ENCODE results near the gene DPPA3. TPM values are rescaled to one million over a fixed set of nuclear protein-coding genes. Genes with fewer than 3 reads are reported as not detected.
"Not testable (repeated sequence)": the region's sequence is repeated elsewhere in the genome, so short reads cannot be mapped to it uniquely, and the experiment has no call there.

The DPPA3 gene
- not detected for polyA plus RNA-seq (ENCODE audit: low read depth in 6 of 6)

DNA sequence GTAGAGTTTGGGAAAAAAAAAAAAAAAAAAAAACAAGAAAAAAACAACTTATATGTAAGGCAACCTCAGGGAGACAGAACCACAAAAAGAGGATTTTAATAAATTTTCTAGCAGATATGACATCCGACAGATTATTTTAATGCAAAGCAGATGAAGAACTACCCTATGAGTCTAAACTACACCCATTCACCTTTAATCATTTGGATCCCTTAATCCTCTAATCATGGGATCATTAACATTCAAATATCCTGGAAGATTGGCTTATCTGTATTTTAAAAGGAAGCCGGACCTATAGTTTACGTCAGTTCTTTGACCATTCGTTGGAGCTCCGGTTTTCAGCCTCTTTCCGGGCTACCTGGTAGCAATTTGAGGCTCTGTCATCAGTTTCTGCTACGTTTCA, at the start of gene DPPA3:
Gene DPPA3 (plus strand): TSS at position 301 of the 400 bp plus-strand sequence. CDS start 138 bp downstream, outside the sequence.
- DNase-seq (no peak), ATAC-seq (ENCODE audit: low read depth in 2 of 2) (no peak)
- no peaks in the 10 kb centered on the region for H3K9me3 Mint-ChIP-seq
- peak within 1 kb of the TSS in 1 of 6 donors; percentile 69 for H3K27ac Mint-ChIP-seq
- H3K4me3 Mint-ChIP-seq = no peak within 1 kb of the TSS
- no peaks in the 10 kb centered on the region for H3K27me3 Mint-ChIP-seq
- no peaks in the 10 kb centered on the region for H3K36me3 Mint-ChIP-seq
- no peaks in the 10 kb centered on the region for H3K4me1 Mint-ChIP-seq

DNA sequence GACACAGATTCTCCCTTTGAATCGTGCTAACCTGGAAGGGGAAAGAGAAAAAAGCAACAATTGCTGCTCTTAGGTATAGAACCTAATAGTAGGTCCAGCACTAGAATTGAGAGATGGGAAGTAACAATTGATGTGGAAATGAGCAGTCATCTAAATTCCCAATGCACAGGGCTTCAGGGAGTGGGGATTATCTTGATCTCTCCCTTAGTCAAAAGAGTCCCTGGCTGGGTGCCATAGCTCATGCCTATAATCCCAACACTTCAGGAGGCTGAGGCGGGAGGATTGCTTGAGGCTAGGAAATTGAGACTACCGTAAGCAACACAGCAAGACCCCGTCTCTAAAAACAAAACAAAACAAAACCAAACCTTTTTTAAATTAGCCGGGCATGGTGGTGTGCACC, 49.5 kb upstream of the DPPA3 start:
- no peak for ATAC-seq (ENCODE audit: low read depth in 2 of 2)
- no peaks in the 10 kb centered on the region for H3K27me3 Mint-ChIP-seq
- no peak overlapping the region for H3K4me3 Mint-ChIP-seq
- H3K9me3 Mint-ChIP-seq = no peaks in the 10 kb centered on the region
- no peak for DNase-seq
- no peaks in the 10 kb centered on the region for H3K36me3 Mint-ChIP-seq
- no peak overlapping the region for H3K27ac Mint-ChIP-seq
- H3K4me1 Mint-ChIP-seq = peaks cover 8 to 14% (median 9%) of the 10 kb centered on the region in 3 donors

DNA sequence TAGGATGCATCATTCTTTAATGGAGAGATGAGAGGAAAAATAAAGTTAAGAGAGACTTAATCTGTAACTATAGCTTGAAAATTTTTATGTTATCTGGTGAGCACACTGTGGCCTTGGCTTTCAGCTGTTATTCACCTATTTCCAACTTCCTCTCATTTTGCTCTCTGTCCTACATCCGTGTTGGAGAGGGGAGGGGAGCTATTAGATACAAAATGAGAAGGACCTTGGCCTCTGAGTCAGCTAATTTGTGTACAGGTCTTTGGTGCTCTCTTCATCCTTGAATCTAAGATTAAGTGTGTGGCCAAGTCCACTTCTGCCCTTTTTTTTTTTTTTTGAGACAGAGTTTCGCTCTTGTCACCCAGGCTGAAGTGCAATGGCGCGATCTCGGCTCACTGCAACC, 44.6 kb upstream of the DPPA3 start:
- no peak for ATAC-seq (ENCODE audit: low read depth in 2 of 2)
- peaks cover 0 to 2% (median 0%) of the 10 kb centered on the region in 7 donors for H3K9me3 Mint-ChIP-seq

DNA sequence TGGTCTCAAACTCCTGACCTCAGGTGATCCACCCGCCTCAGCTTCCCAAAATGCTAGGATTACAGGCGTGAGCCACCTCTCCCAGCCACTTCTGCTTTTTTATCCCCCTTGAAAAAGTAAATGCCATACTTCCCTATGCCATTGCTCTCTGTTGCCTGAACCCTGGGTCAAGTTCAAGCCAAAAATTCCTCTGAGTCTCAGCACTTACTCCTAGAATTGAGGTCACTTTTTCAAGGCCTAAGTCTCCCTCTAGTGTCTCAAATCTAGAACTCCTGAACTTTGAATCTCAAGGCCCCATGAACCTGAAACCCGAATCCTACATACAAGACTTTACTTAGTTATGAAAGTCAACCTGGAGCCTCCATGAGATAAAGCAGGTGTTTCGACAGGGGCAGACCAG, 44.1 kb upstream of the DPPA3 start:
- no peaks in the 10 kb centered on the region for H3K27me3 Mint-ChIP-seq
- H3K4me3 Mint-ChIP-seq = no peak overlapping the region
- peak overlapping the region in 1 of 6 donors; percentile 19 for H3K27ac Mint-ChIP-seq
- ATAC-seq (ENCODE audit: low read depth in 2 of 2) = no peak
- H3K36me3 Mint-ChIP-seq = no peaks in the 10 kb centered on the region
- peaks cover 0 to 2% (median 0%) of the 10 kb centered on the region in 7 donors for H3K9me3 Mint-ChIP-seq
- DNase-seq = no peak
- H3K4me1 Mint-ChIP-seq = no peaks in the 10 kb centered on the region

More for the DNA sequence above, 44.6 kb upstream of the DPPA3 start:
- Mint-ChIP-seq H3K4me3 (no peak overlapping the region), H3K4me1 (no peaks in the 10 kb centered on the region), H3K36me3 (no peaks in the 10 kb centered on the region), H3K27me3 (no peaks in the 10 kb centered on the region), H3K27ac (peak overlapping the region in 1 of 6 donors; percentile 8)
- no peak for DNase-seq

DNA sequence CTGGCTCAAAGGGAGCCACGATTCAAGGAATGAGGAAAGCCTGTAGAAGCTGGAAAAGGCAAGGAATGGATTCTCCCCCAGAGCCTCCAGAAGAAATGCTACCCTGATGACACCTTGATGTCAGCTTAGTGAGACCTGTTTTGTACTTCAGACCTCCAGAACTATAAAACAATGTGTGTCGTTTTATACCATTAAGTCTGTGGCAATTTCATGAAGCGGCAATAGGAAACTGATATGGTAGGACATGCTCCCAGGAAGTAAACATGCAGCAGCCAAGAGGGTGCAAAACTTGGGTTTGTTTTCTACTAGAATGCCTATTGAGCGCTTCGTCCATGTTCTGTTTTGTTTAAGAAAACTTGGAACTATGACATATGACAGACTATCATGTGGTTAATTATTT, 43.1 kb upstream of the DPPA3 start:
- Mint-ChIP-seq H3K4me3 (no peak overlapping the region), H3K27ac (peak overlapping the region in 1 of 6 donors; percentile 44), H3K4me1 (no peaks in the 10 kb centered on the region), H3K36me3 (no peaks in the 10 kb centered on the region), H3K9me3 (peaks cover 0 to 2% (median 0%) of the 10 kb centered on the region in 7 donors), H3K27me3 (no peaks in the 10 kb centered on the region)
- ATAC-seq (ENCODE audit: low read depth in 2 of 2) = no peak
- no peak for DNase-seq

DNA sequence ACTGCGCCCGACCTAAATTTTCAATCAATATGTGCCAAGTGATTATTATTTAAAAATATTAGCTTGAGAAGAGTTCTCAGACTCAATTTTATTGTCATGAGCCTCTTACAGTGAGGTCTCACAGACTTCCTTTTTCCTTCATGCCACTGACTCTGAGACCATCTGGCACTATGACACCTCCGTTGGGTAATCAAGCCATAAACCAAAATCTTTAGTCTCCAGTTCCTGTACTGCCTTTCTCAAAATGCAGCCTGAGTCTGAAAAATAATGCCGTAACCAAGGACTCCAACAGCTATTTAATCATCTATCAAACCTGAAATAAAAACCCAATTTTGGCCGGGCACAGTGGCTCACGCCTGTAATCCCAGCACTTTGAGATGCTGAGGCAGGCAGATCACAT, 35.8 kb upstream of the DPPA3 start:
- not testable (repeated sequence) for H3K36me3 Mint-ChIP-seq, H3K27me3 Mint-ChIP-seq, H3K9me3 Mint-ChIP-seq
- DNase-seq (peak; percentile 55), ATAC-seq (ENCODE audit: low read depth in 2 of 2) (peak; percentile 95 to 96)
- Mint-ChIP-seq H3K4me3 (peak overlapping the region; percentile 37 to 85 (median 68)), H3K27ac (peak overlapping the region; percentile 83 to 99 (median 94)), H3K4me1 (peaks cover 19 to 38% (median 25%) of the 10 kb centered on the region in 3 donors)

DNA sequence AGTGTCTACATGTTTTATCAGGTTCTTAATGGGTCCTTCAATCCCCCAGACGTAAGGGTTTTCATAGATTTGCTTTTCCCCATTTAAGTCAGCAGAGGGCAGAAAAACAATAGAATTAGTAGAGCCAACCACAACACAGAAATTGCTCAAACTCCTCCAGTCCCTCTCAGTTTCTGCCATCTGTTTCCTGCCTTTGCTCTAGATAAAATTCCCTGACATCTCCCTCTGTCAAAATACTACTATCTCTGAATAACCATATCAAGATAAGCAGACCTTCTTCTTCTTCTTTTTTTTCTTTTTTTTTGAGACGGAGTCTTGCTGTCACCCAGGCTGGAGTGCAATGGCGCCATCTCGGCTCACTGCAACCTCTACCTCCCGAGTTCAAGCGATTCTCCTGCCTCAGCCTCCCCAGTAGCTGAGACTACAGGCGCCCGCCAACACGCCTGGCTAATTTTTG, 33.8 kb upstream of the DPPA3 start:
- ATAC-seq (ENCODE audit: low read depth in 2 of 2) = peak; percentile 54 to 55
- H3K27me3 Mint-ChIP-seq, H3K36me3 Mint-ChIP-seq, H3K9me3 Mint-ChIP-seq: not testable (repeated sequence)
- peak; percentile 32 for DNase-seq
- Mint-ChIP-seq H3K4me1 (peaks cover 19 to 38% (median 25%) of the 10 kb centered on the region in 3 donors), H3K27ac (peak overlapping the region in 5 of 6 donors; percentile 1 to 82 (median 47)), H3K4me3 (peak overlapping the region; percentile 0 to 82 (median 44))

DNA sequence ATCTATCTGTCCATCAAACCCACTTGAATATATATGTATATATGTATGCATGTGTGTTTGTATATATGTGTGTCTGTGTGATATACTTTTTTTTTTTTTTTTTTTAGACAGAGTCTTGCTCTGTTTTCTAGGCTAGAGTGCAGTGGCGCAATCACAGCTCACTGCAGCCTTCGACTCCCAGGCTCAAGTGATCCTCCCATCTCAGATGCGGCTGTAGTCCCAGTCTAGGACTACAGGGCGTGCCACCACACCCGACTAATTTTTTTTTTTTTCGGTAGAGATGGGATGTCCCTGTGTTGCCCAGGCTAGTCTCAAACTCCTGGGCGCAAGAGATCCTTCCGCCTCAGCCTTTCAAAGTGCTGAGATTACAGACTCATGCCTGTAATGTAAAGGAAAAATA, 32.5 kb upstream of the DPPA3 start:
- Mint-ChIP-seq H3K9me3 (no peaks in the 10 kb centered on the region), H3K4me3 (no peak overlapping the region), H3K36me3 (no peaks in the 10 kb centered on the region), H3K4me1 (peaks cover 19 to 38% (median 25%) of the 10 kb centered on the region in 3 donors), H3K27me3 (no peaks in the 10 kb centered on the region), H3K27ac (no peak overlapping the region)
- DNase-seq (no peak), ATAC-seq (ENCODE audit: low read depth in 2 of 2) (no peak)

DNA sequence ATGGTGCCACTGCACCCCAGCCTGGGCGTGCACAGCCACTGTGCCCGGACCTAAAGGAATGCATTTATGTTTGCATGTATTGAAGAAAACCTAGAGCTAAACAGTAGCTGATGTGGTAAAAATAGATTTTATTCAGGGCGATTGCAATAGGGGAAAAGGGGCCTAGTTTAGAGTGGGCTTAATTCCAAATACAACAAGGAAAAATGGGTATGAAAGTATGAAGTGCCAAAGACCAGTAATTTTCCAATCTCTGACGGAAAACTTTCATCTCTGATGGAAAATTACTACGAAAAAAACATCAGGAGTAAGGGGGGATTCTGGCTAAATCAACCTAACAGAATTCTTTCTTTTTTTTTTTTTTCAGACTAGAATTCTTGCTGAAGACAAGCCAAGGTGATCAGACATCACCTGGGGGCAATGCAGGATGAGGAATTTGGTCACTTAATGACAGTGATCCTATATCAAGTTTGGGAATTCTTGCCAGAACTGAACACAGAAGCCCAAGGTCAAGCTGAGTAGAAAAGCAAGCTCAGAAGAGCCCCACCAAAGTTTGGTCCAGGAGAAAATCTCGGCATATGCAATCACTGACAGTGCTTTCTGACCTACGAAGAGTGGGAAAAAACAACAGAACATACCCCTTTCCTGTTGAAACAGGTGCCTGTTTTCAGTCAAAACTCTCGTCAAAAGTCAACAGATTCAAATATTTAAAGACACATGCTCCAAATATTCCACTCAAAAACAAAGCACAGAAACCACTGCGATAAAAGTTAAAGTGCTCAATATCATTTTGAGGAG, 31.8 kb upstream of the DPPA3 start:
- Mint-ChIP-seq H3K27ac (peak overlapping the region in 1 of 6 donors; percentile 34), H3K9me3 (no peaks in the 10 kb centered on the region), H3K4me1 (peaks cover 19 to 34% (median 25%) of the 10 kb centered on the region in 3 donors), H3K36me3 (no peaks in the 10 kb centered on the region), H3K4me3 (no peak overlapping the region), H3K27me3 (no peaks in the 10 kb centered on the region)
- DNase-seq = no peak
- no peak for ATAC-seq (ENCODE audit: low read depth in 2 of 2)

DNA sequence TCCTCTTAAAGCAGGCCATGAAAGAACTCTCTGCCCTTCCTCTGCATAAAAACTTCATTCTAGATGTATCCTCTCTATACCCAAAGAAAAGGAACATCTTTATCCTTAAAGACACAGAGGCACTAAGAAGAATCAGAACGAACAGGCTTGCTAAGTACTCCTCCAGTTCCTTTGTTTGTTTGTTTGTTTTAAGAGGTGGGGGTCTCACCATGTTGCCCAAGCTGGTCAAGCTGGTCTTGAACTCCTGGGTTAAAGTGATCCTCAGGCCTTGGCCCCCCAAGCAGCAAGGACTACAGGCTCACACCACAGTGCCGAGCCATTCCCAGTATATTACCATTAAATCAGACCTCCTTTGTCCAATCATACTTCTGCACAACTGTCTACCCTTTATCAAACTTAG, 29.7 kb upstream of the DPPA3 start:
- ATAC-seq (ENCODE audit: low read depth in 2 of 2) = no peak
- Mint-ChIP-seq H3K4me3 (no peak overlapping the region), H3K27me3 (no peaks in the 10 kb centered on the region), H3K4me1 (peaks cover 9 to 13% (median 10%) of the 10 kb centered on the region in 3 donors), H3K27ac (peak overlapping the region in 1 of 6 donors; percentile 57), H3K36me3 (no peaks in the 10 kb centered on the region), H3K9me3 (no peaks in the 10 kb centered on the region)
- no peak for DNase-seq

DNA sequence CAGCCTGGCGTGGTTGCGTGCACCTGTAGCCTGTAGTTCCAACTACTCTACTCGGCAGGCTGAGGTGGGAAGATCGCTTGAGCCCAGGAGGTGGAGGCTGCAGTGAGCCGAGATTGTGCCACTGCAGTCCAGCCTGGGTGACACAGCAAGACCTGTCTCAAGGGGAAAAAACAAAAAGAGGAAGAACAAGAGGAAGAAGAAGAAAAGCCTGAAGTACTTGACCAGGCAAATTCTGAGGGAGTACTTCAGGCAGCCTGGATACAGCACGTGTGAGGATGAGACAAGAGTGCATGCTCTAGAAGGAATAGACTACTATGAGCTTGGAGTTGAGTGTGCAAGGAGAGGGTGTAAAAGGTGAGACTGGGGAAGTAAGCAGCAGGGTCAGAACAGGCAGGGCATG, 17.4 kb upstream of the DPPA3 start:
- DNase-seq (no peak), ATAC-seq (ENCODE audit: low read depth in 2 of 2) (no peak)
- Mint-ChIP-seq H3K9me3 (no peaks in the 10 kb centered on the region), H3K27me3 (peaks cover 18 to 40% (median 29%) of the 10 kb centered on the region in 3 donors), H3K27ac (peak overlapping the region in 2 of 6 donors; percentile 27 to 68), H3K4me1 (peaks cover 13 to 22% (median 20%) of the 10 kb centered on the region in 3 donors), H3K36me3 (no peaks in the 10 kb centered on the region), H3K4me3 (peak overlapping the region in 1 of 8 donors; percentile 68)

DNA sequence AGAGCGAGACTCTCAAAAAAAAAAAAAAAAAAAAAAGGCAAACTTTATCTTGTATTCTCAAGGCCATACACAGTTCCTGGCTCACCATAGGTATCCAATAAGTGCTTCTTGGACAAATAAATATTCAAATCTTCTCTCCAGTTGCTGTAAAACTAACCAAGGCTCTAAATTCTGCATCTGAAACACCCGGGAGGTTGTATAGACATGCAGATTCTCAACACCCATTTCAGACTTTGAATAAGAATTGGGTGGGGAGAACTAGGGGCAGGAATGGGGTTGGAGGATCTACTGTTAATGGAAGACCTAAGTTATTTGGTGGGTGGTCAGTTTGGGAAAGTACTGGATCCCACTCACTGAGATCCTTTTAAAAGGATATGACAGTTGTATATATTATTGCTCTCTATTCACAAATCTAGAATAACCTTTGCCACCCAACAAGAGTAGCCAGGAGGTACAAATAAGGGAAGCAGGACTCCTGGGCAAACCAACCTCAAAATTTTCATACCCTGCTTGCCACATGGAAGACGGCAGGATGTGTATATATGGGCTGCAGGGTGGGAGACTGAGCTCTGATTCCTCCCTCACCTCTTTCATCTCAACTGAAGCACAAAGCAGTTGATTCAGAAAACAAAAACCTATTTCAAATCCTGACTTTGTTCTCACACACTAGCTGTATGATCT, 16.5 kb upstream of the DPPA3 start:
- Mint-ChIP-seq H3K27ac (no peak overlapping the region), H3K9me3 (no peaks in the 10 kb centered on the region), H3K4me3 (no peak overlapping the region), H3K4me1 (peaks cover 13 to 22% (median 20%) of the 10 kb centered on the region in 3 donors), H3K27me3 (peaks cover 18 to 39% (median 29%) of the 10 kb centered on the region in 3 donors), H3K36me3 (no peaks in the 10 kb centered on the region)
- DNase-seq = no peak
- no peak for ATAC-seq (ENCODE audit: low read depth in 2 of 2)

DNA sequence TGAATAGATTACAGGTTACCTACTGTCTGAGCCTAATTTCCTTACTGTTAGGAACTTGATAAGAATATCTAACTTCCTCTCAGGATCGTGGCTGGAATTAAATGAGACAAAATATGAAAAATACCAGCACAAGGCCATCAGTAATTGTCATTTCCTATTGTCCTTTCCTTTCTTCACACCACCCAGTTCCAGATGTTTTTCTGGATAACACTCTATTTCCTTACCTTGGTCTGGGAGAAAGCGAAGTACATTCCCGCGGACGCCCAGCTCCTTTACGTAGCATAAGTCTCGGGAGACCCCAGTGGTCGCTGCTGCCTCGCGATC, 16.0 kb upstream of the DPPA3 start:
- H3K27ac Mint-ChIP-seq = peak overlapping the region in 3 of 6 donors; percentile 26 to 42 (median 38)
- ATAC-seq (ENCODE audit: low read depth in 2 of 2) (no peak), DNase-seq (no peak)
- H3K4me3 Mint-ChIP-seq = peak overlapping the region in 2 of 8 donors; percentile 32 to 35
- no peaks in the 10 kb centered on the region for H3K36me3 Mint-ChIP-seq
- peaks cover 18 to 36% (median 29%) of the 10 kb centered on the region in 3 donors for H3K27me3 Mint-ChIP-seq
- peaks cover 13 to 22% (median 20%) of the 10 kb centered on the region in 3 donors for H3K4me1 Mint-ChIP-seq
- no peaks in the 10 kb centered on the region for H3K9me3 Mint-ChIP-seq
